HEK293 (cell line): ENCODE measurements around the gene RGS19.

Source experiments
- CTCF ChIA-PET: fragments of 350-600 bp; formaldehyde crosslinking; extraction: SDS; loops from one replicate; lab custom pipeline; 2021; ENCODE audit warnings: antibody characterized with exemption; lab: Yijun Ruan, JAX
- POLR2A ChIA-PET: fragments of 300-600 bp; formaldehyde crosslinking; extraction: SDS; loops from one replicate; lab custom pipeline; 2020; ENCODE audit warnings: antibody characterized with exemption, inconsistent platforms; lab: Yijun Ruan, JAX
- H3K27ac ChIP-seq: fragments of 200-500 bp; sonication (Bioruptor generic); 2 replicates; pipeline ENCODE4 v1.5.1; 2014; ENCODE audit warnings: low read depth, low read length, control low read depth, inconsistent platforms; ENCODE audit errors: extremely low read depth
- H3K36me3 ChIP-seq, 2 experiments: fragments of 200-500 bp in 1 of 2; sonication (Bioruptor generic) in 1 of 2; 1 replicate in 1 of 2; 2 replicates in 1 of 2; pipeline ENCODE4 v1.5.1; 2014 to 2017; ENCODE audit warnings: inconsistent platforms in 2 of 2, low read length in 2 of 2; ENCODE audit not compliant: control insufficient read depth in 2 of 2, insufficient read depth in 1 of 2
- H3K4me1 ChIP-seq: fragments of 200-500 bp; sonication (Bioruptor generic); 2 replicates; pipeline ENCODE4 v1.5.1; 2014; ENCODE audit warnings: mild to moderate bottlenecking, low read length, inconsistent platforms; ENCODE audit not compliant: control insufficient read depth, insufficient read depth
- H3K4me3 ChIP-seq: 2 replicates; pipeline ENCODE4 v1.5.1; 2011; ENCODE audit warnings: low read depth, mild to moderate bottlenecking, control low read depth, low read length, moderate library complexity
- H3K9me3 ChIP-seq: fragments of 200-500 bp; sonication (Bioruptor generic); 2 replicates; pipeline ENCODE4 v1.5.1; 2014; ENCODE audit warnings: low read depth, low read length, inconsistent platforms; ENCODE audit not compliant: control insufficient read depth, insufficient read depth
- FEZF1 ChIP-seq: fragments of 450-650 bp; formaldehyde crosslinking; IDR thresholded peaks from 2 replicates; pipeline ENCODE4 v1.5.1; 2016; ENCODE audit warnings: missing biosample characterization, missing genetic modification characterization
- PRDM1 ChIP-seq: fragments of 450-650 bp; formaldehyde crosslinking; IDR thresholded peaks from 2 replicates; pipeline ENCODE4; 2016; ENCODE audit warnings: missing biosample characterization, missing genetic modification characterization
- SCRT2 ChIP-seq: fragments of 450-650 bp; formaldehyde crosslinking; IDR thresholded peaks from 2 replicates; pipeline ENCODE4 v1.5.1; 2016; ENCODE audit warnings: missing biosample characterization, missing genetic modification characterization
- SP2 ChIP-seq: fragments of 450-650 bp; formaldehyde crosslinking; IDR thresholded peaks from 2 replicates; pipeline ENCODE4 v1.5.1; 2016; ENCODE audit warnings: missing biosample characterization, missing genetic modification characterization
- TSHZ1 ChIP-seq: fragments of 450-650 bp; formaldehyde crosslinking; IDR thresholded peaks from 2 replicates; pipeline ENCODE4 v1.5.1; 2016; ENCODE audit warnings: missing biosample characterization, missing genetic modification characterization, borderline replicate concordance
- ZBTB10 ChIP-seq: fragments of 450-650 bp; formaldehyde crosslinking; IDR thresholded peaks from 2 replicates; pipeline ENCODE4 v1.5.1; 2016; ENCODE audit warnings: missing biosample characterization, missing genetic modification characterization
- ZBTB21 ChIP-seq: fragments of 450-650 bp; formaldehyde crosslinking; IDR thresholded peaks from 2 replicates; pipeline ENCODE4 v1.5.1; 2017; ENCODE audit warnings: missing biosample characterization, missing genetic modification characterization
- ZFHX2 ChIP-seq: fragments of 450-650 bp; formaldehyde crosslinking; conservative IDR thresholded peaks from 2 replicates; pipeline ENCODE4 v1.5.1; 2016; ENCODE audit warnings: missing biosample characterization, missing genetic modification characterization
- ZIC2 ChIP-seq: fragments of 450-650 bp; formaldehyde crosslinking; IDR thresholded peaks from 2 replicates; pipeline ENCODE4 v1.5.1; 2016; ENCODE audit warnings: missing biosample characterization, missing genetic modification characterization
- ZNF266 ChIP-seq: fragments of 450-650 bp; formaldehyde crosslinking; IDR thresholded peaks from 2 replicates; pipeline ENCODE4 v1.5.1; 2016; ENCODE audit warnings: missing biosample characterization, missing genetic modification characterization, low read depth
- ZNF366 ChIP-seq: fragments of 450-650 bp; formaldehyde crosslinking; conservative IDR thresholded peaks from 2 replicates; pipeline ENCODE4 v1.5.1; 2016; ENCODE audit warnings: missing biosample characterization, missing genetic modification characterization
- ZNF404 ChIP-seq: fragments of 450-650 bp; formaldehyde crosslinking; IDR thresholded peaks from 2 replicates; pipeline ENCODE4 v1.5.1; 2017; ENCODE audit warnings: missing biosample characterization, missing genetic modification characterization
- ZNF580 ChIP-seq: fragments of 450-650 bp; formaldehyde crosslinking; IDR thresholded peaks from 2 replicates; pipeline ENCODE4 v1.5.1; 2016; ENCODE audit warnings: missing biosample characterization, missing genetic modification characterization
- ZNF664 ChIP-seq: fragments of 450-650 bp; formaldehyde crosslinking; IDR thresholded peaks from 2 replicates; pipeline ENCODE4 v1.5.1; 2016; ENCODE audit warnings: missing biosample characterization, missing genetic modification characterization
- ZNF830 ChIP-seq: fragments of 450-650 bp; IDR thresholded peaks from 2 replicates; pipeline ENCODE4 v1.5.0; 2018; ENCODE audit warnings: missing biosample characterization, missing genetic modification characterization, low read depth, mild to moderate bottlenecking, moderate library complexity
- ZSCAN18 ChIP-seq: fragments of 450-650 bp; formaldehyde crosslinking; IDR thresholded peaks from 2 replicates; pipeline ENCODE4 v1.5.1; 2016; ENCODE audit warnings: missing biosample characterization, missing genetic modification characterization
- ZSCAN30 ChIP-seq: fragments of 450-650 bp; IDR thresholded peaks from 2 replicates; pipeline ENCODE4 v1.5.1; 2018; ENCODE audit warnings: missing biosample characterization, mild to moderate bottlenecking, missing genetic modification characterization, moderate library complexity
- TF ChIP-seq, protein P1 (sequence below): fragments of 450-650 bp; formaldehyde crosslinking; IDR thresholded peaks from 2 replicates; pipeline ENCODE4 v1.5.1; 2017; ENCODE audit warnings: missing biosample characterization, missing genetic modification characterization
- TF ChIP-seq, protein P2 (sequence below): fragments of 450-650 bp; formaldehyde crosslinking; IDR thresholded peaks from 2 replicates; pipeline ENCODE4 v1.5.1; 2016; ENCODE audit warnings: missing biosample characterization, missing genetic modification characterization
- TF ChIP-seq, protein P3 (sequence below): fragments of 450-650 bp; formaldehyde crosslinking; IDR thresholded peaks from 2 replicates; pipeline ENCODE4 v1.5.1; 2017; ENCODE audit warnings: missing biosample characterization, missing genetic modification characterization
- TF ChIP-seq, protein P4 (sequence below): fragments of 450-650 bp; formaldehyde crosslinking; optimal IDR thresholded peaks from 2 replicates; pipeline ENCODE3; 2016; ENCODE audit warnings: missing biosample characterization, mild to moderate bottlenecking, missing genetic modification characterization

RGS19 gene

DNA sequence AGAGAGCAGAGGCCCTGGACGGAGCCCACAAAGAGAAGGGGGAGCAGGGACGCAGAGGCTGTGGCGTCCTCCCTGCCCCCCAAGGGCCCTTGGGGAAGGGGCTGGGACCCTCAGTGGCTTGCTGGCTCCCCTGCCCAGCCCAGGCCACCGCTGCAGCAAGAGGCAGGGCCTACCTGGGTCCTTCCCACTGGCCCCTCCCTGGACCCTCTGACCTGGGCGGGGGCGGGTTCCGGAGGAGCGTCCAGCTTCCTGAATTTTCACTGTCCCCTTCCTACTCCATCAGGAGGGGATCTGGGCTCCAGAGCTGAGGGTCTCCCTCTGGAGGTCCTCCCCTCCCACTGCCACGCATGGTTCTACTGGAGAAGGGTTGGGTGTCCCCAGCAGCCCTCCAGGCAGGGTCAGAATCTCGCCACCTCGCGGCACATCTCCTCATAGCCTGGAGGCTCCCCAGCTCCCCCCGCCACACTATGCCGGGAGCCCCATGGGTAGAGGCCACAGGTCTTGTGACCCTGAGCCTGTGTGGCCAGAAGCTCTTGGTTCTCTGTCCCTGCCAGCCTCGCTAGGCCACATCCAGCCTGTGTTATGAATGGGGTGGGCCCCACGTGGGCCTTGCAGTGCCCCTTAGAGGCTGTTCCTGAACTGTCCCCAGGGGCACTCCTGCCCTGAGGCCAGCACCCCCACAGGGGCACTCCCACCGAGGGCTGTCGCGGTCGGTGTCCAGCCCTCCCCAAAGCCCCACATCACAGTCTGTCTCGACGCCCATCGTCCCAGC lies 28.9 kb downstream of the RGS19 start (continued):
- TF ChIP-seq, protein P1, sequence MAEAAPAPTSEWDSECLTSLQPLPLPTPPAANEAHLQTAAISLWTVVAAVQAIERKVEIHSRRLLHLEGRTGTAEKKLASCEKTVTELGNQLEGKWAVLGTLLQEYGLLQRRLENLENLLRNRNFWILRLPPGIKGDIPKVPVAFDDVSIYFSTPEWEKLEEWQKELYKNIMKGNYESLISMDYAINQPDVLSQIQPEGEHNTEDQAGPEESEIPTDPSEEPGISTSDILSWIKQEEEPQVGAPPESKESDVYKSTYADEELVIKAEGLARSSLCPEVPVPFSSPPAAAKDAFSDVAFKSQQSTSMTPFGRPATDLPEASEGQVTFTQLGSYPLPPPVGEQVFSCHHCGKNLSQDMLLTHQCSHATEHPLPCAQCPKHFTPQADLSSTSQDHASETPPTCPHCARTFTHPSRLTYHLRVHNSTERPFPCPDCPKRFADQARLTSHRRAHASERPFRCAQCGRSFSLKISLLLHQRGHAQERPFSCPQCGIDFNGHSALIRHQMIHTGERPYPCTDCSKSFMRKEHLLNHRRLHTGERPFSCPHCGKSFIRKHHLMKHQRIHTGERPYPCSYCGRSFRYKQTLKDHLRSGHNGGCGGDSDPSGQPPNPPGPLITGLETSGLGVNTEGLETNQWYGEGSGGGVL (tag by site-specific recombination), result no peak
- no peak for TF ChIP-seq SCRT2

- Histone ChIP-seq H3K27ac (peak overlapping the region; percentile 22; the same call in 1 of the 2 replicates), H3K9me3 (no peaks in the 10 kb centered on the region), H3K4me1 (peaks cover 6% of the 10 kb centered on the region), H3K4me3 (peak overlapping the region; percentile 19), H3K36me3 (peaks cover 0 to 5% of the 10 kb centered on the region in 2 experiments; a peak in 1 of 3 replicates)
- CTCF ChIA-PET, result interaction anchor here (1.3 kb wide), 1 partner anchor 10 kb away, joined by 7 read pairs; no protein-coding TSS in a partner anchor
- POLR2A ChIA-PET, result interaction anchor here (0.9 kb wide), 1 partner anchor 10 kb away, joined by 3 read pairs; no protein-coding TSS in a partner anchor
- TF ChIP-seq ZFHX2 (tag by site-specific recombination) (peak; percentile 90), ZNF664 (tag by site-specific recombination) (no peak), ZNF404 (tag by site-specific recombination) (no peak), ZNF266 (tag by site-specific recombination) (no peak), ZIC2 (peak; percentile 99), SP2 (peak; percentile 60), FEZF1 (tag by site-specific recombination) (0 out of 2 replicates have a peak, but pooled peaks have one; percentile 24), ZBTB21 (no peak), ZSCAN18 (tag by site-specific recombination) (no peak), ZNF580 (tag by site-specific recombination) (no peak), ZBTB10 (tag by site-specific recombination) (peak; percentile 89), PRDM1 (tag by site-specific recombination) (no peak), ZSCAN30 (peak; percentile 27; the same call in 1 of the 2 replicates), ZNF830 (tag by site-specific recombination) (no peak), TSHZ1 (tag by site-specific recombination) (0 out of 2 replicates have a peak, but pooled peaks have one; percentile 40), ZNF366 (tag by site-specific recombination) (no peak)
- TF ChIP-seq, protein P2, sequence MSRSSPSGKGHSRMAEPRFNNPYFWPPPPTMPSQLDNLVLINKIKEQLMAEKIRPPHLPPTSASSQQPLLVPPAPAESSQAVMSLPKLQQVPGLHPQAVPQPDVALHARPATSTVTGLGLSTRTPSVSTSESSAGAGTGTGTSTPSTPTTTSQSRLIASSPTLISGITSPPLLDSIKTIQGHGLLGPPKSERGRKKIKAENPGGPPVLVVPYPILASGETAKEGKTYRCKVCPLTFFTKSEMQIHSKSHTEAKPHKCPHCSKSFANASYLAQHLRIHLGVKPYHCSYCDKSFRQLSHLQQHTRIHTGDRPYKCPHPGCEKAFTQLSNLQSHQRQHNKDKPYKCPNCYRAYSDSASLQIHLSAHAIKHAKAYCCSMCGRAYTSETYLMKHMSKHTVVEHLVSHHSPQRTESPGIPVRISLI, result no peak
- TF ChIP-seq, protein P3, sequence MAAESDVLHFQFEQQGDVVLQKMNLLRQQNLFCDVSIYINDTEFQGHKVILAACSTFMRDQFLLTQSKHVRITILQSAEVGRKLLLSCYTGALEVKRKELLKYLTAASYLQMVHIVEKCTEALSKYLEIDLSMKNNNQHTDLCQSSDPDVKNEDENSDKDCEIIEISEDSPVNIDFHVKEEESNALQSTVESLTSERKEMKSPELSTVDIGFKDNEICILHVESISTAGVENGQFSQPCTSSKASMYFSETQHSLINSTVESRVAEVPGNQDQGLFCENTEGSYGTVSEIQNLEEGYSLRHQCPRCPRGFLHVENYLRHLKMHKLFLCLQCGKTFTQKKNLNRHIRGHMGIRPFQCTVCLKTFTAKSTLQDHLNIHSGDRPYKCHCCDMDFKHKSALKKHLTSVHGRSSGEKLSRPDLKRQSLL, result no peak
- TF ChIP-seq, protein P4, sequence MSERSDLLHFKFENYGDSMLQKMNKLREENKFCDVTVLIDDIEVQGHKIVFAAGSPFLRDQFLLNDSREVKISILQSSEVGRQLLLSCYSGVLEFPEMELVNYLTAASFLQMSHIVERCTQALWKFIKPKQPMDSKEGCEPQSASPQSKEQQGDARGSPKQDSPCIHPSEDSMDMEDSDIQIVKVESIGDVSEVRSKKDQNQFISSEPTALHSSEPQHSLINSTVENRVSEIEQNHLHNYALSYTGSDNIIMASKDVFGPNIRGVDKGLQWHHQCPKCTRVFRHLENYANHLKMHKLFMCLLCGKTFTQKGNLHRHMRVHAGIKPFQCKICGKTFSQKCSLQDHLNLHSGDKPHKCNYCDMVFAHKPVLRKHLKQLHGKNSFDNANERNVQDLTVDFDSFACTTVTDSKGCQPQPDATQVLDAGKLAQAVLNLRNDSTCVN, result peak; percentile 28
Observed at GRCh38 chr20:64049878-64050260, 29.4 kb downstream of the RGS19 start.
